ENCODE results near the gene SH2D7.

- TF ChIP-seq CTCF (conservative IDR thresholded peaks at IDR 0.05; ENCODE audit: low read length) (no peak), EZH2phosphoT487 (IDR thresholded peaks at IDR 0.05; ENCODE audit: borderline replicate concordance) (no peak)
Measured at GRCh38 chr15:78075490-78076230, 16.7 kb upstream of the SH2D7 start.
